GM12872 (cell line): ENCODE results near the gene WDR88.

Source experiments
- CTCF ChIP-seq: IDR thresholded peaks from 3 replicates; pipeline ENCODE4 v1.5.1; 2011; ENCODE audit warnings: low read depth, mild to moderate bottlenecking, low read length, moderate library complexity; ENCODE audit not compliant: insufficient read depth

The WDR88 gene

GRCh38 chr19:33219261-33219815 is 87.4 kb downstream of the WDR88 start:
- TF ChIP-seq CTCF: peak; percentile 41; the same call in 2 of the 3 replicates

- TF ChIP-seq CTCF: no peak
Measured at GRCh38 chr19:33220115-33220514, 88.2 kb downstream of the WDR88 start.

GRCh38 chr19:33220735-33221134 is 88.8 kb downstream of the WDR88 start:
- TF ChIP-seq CTCF: no peak

GRCh38 chr19:33221638-33222037 is 89.7 kb downstream of the WDR88 start:
- TF ChIP-seq CTCF: no peak

- TF ChIP-seq CTCF: no peak
Measured at GRCh38 chr19:33224694-33225457, 93.0 kb downstream of the WDR88 start.
